HG03565 (cell line): Measurements from ENCODE around the gene UBTD2.
"Not testable (repeated sequence)": the region's sequence is repeated elsewhere in the genome, so short reads cannot be mapped to it uniquely, and the experiment has no call there.

Experiments used
- ATAC-seq: cut with Tn5 transposase; IDR thresholded peaks from one replicate; pipeline ENCODE4 v1.9.1; 2021; ENCODE audit warnings: mild to moderate bottlenecking, moderate library complexity; ENCODE audit not compliant: unreplicated experiment

UBTD2 gene

DNA sequence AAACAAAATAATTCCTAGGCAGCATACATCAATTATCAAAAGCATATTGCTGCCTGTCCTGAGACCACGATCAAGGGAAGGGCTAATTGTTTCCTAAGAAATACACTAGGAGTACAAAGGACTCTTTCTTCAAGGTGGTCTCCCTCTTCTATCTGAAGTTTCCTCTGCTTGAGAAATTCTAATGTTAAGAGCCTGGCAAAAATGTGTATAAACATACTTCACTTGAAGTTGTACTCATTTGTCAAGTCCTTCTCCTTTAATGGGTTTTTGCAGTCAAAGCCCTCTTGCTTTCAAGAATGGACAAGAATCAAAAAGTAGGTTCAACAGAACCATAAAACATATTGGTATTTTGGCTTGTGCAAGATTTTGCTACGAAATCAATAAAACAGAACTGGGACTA, 31.1 kb downstream of the UBTD2 start:
- no peak for ATAC-seq

DNA sequence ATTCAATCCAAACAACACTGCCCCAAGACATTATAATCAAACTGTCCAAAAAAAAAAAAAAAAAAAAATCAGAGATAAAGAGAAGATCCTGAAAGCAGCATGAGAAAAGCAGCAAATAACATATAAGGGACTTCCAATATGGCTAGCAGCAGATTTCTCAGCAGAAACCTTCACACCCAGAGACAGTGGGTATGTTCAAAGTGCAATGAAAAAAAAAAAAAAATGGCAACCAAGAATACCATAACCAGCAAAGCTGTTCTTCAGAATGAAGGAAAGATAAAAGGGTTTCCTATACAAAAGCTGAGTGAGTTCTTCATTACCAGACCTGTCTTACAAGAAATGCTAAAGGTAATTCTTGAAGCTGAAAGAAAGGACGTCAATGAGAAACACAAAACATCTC, 32.1 kb downstream of the UBTD2 start:
- no peak for ATAC-seq

DNA sequence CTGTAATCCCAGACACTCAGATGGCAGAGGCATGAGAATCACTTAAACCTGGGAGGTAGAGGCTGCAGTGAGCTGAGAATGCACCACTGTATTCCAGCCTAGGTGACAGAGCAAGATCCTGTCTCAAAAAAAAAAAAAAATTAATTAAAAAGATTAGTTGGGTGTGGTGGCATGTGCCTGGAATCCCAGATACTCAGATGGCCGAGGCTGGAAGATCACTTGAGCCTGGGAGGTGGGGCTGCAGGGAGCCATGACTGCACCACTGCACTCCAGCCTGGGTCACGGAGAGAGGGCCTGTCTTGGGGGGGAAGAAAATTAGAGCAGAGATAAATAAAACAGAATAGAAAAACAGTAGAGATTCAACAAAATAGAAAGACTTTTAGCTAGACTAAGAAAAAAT, 34.9 kb downstream of the UBTD2 start:
- ATAC-seq = no peak

DNA sequence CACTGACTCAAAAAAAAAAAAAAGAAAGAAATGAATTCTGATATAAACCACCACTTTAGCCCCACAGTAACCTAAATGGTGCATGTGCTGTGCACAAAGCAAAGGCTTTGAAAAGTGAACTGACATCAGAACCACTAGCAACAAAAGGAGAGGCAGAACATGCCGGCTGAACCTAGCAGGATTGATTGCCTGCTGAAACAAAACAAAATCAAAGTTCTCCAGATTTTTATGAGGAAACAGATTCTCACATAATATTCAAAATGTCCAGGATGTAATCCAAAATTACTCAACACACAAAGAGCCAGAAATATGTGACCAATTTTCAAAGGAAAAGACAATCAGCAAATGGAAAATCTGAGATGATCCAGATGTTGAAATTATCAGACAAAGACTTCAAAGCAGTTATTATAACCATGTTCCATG, 37.9 kb downstream of the UBTD2 start:
- no peak for ATAC-seq

DNA sequence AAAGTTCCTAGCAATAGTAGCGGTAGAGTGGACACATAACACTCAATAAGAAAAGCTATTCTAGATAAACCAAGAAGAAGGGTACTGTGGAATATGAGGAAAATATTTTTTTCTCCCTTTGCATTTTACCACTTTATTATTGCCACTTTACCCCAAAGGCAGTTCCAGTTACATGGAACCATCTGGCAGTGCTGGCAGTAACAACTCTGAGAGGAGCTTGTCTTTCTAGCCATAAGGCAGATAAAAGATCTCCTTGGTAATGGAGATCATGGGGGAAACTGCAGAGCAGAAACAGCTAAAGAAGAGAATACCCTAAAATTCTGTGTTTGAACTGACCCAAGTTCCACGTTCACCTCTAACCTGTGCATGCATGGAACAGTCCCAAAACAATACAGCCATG, 38.5 kb downstream of the UBTD2 start:
- no peak for ATAC-seq

DNA sequence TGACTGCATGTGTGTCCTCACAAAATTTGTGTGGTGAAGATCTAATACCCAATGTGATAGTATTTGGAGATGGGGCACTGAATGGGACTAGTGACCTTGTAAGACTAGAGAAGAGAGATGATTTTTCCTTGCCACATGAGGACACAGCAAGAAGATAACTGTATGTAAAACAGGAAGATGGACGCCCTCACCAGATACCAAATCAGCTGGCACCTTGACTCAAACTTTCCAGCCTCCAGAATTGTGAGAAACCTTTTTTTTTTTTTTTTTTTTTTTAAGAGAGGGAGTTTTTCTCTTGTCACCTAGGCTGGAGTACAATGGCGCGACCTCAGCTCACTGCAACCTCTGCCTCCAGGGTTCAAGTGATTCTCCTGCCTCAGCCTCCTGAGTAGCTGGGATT, 40.3 kb downstream of the UBTD2 start:
- no peak for ATAC-seq

DNA sequence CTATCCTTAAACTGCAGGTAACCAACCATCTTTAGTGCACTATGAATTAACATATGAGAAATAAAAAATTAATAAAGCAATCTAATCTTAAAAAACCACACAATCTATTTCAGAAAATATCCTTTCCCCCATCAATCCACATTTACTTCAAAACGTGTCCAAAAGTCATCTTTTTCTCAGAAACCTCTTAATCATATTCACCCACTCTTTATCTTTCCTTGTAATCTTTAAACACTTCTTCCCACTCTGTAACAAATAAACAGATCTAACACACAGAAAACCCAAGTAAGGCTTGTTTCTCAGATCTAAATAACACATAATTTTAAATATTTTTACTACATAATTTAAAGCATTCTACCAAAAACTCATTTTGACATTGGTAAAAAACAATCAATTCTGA, 45.2 kb downstream of the UBTD2 start:
- ATAC-seq = no peak

DNA sequence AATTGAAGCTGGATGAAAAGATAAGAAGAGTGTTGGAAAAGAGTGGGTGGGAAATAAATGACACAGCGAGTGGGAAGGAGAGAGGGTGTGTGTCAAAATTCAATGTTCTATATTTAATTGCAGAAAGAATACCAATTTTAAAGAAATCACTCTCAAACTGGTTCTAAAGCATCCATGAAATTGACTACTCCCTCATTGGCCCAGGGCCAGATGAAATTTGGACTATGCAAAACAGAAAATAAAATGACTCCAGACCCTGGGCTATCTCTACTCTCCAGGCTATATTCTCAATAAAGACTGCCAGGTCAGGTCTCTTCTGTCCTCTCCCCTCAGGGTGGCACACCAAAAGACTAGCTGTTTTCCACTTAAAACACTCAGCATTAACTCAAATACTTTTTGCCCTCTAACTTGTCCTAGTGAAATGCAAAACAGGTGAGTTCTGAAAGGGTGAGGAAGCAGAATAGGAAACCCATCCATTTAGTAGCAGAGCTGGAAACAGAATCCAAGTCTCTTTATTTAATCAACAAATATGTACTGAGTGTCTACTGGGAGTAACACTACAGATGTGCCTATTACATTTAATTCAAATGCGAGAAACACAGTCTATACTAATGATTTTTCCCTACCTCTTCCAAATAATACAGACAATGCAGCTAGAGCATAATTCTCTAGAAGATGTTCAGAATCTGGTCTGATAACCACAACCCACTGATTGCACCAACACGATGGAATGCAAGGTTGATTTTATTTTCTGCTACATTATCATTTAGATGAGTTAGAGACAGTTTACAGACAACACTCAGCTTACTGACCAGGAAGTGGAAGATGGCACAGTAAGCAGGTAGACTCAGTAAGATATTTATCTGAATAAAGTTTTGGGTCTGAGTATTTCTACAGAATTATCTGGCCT, 47.5 kb downstream of the UBTD2 start:
- ATAC-seq = no peak

DNA sequence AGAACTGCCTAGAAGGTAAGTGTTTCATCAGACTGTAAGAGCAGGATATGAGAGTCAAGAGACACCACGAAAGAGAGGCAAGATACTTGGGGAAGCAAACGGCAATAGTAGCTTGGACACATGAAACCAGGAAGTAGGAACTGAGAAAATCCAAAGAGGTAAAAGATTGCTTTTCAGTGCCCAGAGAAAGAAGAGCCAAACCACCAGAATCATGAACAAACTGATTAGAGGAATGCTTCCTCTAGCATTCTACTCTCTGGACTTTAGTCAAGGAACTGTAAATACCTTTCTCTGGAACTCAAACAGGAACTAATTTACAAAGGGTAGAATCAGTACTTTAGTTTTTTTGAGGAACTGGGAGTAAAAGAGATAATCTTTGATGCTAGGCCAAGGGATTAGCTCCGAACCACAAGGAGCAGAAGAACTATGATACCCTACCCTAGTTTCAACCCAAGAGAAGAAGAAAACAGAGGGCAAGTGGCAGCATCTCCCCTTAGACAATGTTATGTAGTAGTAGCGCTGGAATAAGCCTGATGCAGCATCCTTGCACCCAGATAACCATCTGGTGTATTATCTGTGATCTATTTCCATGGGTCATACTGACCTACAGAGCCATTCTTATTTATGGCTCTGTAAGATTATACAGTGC, 48.3 kb downstream of the UBTD2 start:
- ATAC-seq = peak; percentile 49

DNA sequence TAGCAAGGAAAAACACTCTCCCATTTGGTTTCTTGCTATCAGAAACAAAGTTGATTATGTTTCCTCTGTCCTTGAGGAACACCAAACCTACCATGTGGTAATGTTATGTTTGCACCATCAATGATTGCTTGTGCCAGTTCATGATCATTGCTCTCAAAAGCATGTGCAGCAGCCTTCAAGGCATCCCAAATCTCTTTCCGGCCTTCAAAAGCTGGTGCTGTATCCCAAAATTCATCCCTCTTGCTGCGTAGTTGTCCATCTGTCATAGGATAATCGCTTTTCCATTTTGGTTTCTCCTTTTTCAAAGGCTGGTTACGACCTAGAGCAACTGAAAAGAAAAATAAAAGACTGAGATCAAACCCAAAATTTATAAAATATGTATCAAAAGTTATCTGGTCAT, 49.5 kb downstream of the UBTD2 start:
- ATAC-seq = no peak

DNA sequence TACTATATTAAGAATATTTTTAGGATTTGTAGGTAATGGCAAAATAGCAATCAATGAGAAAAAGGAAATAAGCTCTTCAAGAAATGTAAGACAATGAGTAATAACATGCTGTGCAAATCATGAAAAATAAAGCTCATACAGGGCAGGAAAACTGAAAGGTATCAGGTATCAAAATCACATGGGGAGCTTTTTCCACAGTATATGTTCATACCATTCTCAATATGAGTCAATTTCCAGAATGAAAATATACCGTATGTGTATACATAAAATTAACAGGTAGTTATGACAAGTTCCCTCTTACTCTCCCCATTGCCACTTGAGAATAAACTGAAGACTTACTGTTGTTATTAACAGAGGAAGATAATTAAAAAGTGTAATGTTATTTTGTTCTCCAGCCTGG, 53.7 kb downstream of the UBTD2 start:
- no peak for ATAC-seq

DNA sequence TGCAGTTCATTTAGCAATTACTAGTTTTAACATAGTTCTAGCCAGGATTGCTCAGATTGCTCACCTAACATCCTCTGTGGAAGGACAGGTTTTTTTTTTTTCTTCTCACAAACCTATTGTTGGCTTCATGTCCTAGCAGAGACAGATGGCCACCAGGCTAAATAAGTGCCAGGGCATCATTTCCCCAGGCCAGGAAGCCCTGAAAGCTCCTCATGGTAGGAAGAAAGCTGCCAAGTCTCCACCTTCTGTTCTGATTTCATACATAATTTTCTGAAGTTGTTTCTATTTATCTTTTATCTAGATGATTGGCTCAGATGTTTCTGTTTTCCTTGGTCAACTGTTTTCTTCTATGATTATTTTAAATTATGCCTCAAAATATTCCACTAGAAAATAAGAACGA, 58.6 kb downstream of the UBTD2 start:
- no peak for ATAC-seq

DNA sequence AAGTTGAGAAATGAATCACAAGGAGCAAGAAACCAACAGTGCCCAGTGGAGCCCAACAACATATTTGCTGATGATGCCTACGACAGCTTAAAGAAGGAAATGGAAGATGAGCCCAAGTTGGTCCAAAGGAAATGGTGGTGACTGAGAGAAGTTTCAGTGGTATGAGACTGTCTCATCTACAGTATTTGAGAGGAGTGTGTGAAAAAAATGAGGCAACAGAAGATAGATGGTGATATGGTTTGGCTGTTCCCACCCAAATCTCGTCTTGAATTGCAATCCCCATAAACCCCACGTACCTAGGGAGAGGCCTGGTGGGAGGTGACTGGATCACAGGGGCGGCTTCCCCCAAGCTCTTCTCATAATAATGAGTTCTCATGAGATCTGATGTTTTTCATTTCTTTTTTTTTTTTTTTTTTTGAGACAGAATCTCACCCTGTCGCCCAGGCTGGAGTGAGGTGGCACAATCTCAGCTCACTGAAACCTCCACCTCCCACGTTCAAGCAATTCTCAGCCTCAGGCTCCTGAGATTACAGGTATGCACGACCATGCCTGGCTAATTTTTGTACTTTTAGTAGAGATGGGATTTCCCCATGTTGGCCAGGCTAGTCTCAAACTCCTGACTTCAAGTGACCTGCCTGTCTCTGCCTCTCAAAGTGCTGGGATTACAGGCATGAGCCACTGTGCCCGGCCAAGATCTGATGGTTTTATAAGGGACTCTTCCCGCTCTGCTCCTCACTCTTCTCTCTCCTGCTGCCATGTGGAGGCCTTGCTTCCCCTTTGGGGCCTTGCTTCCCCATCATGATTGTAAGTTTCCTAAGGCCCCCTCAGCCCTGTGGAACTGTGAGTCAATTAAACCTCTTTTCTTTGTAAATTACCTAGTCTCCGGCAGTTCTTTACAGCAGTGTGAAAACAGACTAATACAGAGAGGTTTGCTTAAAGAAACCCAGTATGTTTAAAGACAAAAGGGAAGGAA, 59.4 kb downstream of the UBTD2 start:
- ATAC-seq = peak; percentile 75

DNA sequence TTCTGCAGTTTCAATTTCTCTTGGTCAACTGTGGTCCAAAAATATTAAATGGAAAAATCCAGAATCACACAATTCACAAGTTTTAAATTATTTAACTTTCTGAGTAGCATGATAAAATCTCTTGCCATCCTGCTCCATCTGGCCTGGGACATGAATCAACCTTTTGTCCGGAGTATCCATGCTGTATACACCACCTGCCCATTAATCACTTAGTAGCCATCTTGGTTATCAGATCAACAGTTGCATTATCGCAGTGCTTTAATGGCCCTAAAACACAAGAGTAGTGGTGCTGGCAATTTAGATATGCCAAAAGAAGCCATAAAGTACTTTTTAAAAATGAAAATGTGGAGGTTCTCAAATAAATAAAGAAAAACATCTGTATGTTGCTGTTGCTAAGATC, 64.3 kb downstream of the UBTD2 start:
- ATAC-seq = no peak

DNA sequence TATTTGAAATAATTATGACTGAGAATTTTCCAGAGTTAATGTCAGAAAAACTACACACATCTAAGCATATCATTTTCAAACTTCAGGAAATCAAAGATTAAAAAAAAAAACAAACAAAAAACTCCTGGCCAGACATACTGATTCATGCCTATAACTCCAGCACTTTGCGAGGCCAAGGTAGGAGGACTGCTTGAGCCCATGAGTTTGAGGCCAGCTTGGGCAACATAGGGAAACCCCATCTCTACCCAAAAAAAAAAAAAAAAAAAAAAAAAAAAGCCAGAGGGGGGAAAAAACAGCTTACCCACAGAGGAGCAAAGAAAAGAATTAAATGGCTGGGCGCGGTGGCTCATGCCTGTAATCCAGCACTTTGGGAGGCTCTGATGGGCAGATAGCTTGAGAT, 67.2 kb downstream of the UBTD2 start:
- no peak for ATAC-seq

DNA sequence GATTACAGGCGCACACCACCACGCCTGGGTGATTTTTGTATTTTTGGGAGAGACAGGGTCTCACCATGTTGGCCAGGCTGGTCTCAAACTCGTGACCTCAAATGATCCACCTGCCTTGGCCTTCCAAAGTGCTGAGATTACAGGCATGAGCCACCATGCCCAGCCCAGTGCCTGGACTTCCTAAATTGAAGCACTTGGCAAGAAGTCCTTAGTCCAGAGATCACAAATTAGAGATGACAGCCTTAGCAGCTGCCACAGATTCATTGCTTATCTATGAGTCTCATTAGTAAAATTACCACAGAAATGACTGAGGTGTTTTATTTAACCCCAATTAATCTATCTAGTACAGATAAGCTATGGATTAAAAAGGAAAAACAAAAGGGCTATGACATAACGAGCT, 70.4 kb downstream of the UBTD2 start:
- no peak for ATAC-seq

DNA sequence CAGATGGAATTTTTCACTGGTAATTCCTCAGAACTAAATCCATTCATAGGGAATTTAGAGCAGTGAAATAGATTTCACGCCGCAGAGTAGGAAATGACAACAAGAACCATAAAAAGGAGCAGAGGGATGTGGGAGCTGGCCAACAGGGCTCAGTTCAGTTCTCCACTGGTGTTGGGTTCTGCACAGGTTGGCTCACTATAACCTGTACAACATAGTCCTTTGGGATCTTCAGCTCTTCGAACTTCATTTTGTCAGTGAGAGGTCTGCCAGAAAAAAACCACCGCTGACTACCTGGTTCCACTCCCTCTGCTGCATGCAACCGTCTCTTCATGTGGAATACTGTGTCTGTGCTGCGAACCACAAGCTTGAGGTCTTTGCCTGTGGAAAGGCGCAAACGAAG, 71.9 kb downstream of the UBTD2 start:
- no peak for ATAC-seq

DNA sequence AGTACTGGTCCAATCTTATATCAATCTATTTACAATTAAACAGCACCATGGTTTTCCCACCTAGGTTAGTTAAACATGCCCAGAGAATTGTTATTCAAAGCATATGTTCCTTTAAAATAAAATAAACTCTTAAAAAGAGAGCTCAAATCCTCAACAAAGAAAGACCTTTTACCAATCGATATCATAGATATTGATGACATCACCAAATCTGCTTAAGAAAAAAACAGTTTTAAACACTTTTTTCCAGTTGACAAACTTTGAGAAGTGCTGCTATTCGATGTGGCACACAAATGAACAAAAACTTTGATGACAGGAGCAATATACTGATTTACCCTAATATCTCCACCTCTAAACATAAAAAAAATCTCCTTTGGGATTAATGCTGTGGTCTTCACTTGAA, 73.8 kb downstream of the UBTD2 start:
- ATAC-seq = no peak

DNA sequence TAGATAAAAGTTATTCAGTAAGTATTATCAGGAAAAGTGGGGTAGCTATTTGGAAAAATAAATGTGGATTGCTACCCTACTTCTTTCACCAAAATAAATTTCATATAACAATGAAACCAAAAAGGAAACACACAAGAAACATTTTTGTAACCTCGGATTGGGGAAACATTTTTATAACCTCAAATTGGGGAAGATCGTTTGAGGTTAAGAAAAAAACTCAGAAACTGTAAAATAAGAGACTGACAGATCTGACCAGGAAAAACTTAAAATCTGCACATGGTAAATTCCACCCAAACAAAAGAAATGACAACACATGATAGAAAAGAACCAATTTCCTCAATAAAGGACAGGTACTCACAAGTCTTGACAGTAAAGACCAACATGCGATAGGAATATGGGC, 76.1 kb downstream of the UBTD2 start:
- no peak for ATAC-seq

DNA sequence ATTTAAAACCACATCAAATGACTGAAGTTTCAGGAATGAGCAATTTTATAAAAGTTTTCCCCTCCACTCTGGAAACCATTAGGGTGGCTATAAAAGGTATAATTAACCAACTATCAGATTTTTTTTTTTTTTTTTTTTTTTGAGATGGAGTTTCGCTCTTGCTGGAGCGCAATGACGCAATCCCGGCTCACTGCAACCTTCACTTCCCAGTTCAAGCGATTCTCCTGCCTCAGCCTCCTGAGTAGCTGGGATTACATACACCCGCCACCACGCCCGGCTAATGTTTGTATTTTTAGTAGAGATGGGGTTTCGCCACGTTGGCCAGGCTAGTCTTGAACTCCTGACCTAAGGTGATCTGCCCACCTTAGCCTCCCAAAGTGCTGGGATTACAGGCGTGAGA, 77.6 kb downstream of the UBTD2 start:
- not testable (repeated sequence) for ATAC-seq

DNA sequence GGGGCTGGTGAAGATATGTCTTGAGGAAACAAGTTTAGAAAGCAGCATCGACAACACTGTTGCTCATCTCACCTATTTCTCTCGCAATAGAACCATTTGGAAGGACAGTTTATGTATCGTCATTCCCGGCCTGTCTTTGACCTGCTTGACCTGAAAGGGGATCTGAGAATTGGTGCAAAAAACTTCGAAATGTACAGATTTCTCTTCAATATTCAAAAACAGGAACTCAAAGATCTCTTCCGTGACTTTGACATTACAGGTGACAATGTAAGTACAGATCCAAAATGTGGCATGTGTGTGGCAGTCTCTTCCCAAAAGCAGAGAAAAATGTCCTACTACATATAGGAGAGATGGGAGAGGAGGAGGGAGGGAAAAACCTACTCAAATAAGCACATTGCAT, 83.1 kb downstream of the UBTD2 start:
- no peak for ATAC-seq
